Measurements from ENCODE around the gene WDR1. TPM values are rescaled to one million over a fixed set of nuclear protein-coding genes. Genes with fewer than 3 reads are reported as not detected.

Gene WDR1
- total and polyA plus RNA-seq, 2 experiments from 2014 or later = 413 to 487 TPM

DNA sequence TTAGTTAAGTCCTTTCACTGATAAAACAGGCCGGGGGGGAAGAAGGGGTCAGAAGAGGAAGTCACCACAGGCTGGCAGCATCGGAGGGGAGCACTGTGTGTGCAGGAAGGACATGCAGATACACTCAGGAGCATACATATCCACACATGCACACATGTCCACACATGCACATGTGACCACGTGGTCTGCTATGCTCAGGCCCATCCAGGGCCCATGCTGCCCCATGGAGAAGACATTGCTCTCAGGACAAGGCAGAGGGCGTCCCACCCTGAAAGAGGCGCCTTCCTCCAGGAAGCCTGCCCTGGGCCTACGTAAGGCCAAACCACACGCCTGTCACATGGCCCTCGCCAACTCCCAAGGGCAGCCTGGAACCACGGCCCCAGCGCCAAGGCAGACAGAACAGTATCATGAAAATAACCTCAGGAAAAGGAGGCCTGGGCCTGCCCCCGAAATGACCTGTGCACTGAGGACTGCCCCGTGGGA lies 15.8 kb downstream of the WDR1 start:
- no peak overlapping the region for H3K9ac ChIP-seq
- H3K79me2 ChIP-seq (ENCODE audit: insufficient read depth) = peaks cover 89% of the 10 kb centered on the region
- H3K4me3 ChIP-seq = no peak overlapping the region
- no peaks in the 10 kb centered on the region for H3K27me3 ChIP-seq (replicated peaks; ENCODE audit: insufficient read depth)
- no peaks in the 10 kb centered on the region for H4K20me1 ChIP-seq (ENCODE audit: insufficient read depth)
- 82% methylated on average over 11 to 12 of the region's 12 CpGs for WGBS, 2 experiments (ENCODE audit: low coverage in 1 of 2, low lambda C conversion rate in 2 of 2, missing lambda C conversion rate in 2 of 2)
- 0 out of 2 replicates have a peak overlapping the region, but pooled peaks have one; percentile 40 for H3K27ac ChIP-seq
- in situ Hi-C loops (cut with MboI) = no loop called here
- H3F3A ChIP-seq (ENCODE audit: insufficient read depth) = peaks cover 66% of the 10 kb centered on the region
- no peak for DNase-seq
- TF ChIP-seq EZH2 (IDR thresholded peaks at IDR 0.05; ENCODE audit: insufficient read depth, poor library complexity, severe bottlenecking) (no peak), EZH2phosphoT487 (IDR thresholded peaks at IDR 0.05; ENCODE audit: insufficient read depth, low read depth) (no peak)
- peaks cover 81% of the 10 kb centered on the region for H3K4me1 ChIP-seq (ENCODE audit: insufficient read depth)
- H3K4me2 ChIP-seq (ENCODE audit: unreplicated experiment) = no peak overlapping the region
- peaks cover 38% of the 10 kb centered on the region; the same call in 1 of the 2 replicates for H3K36me3 ChIP-seq (ENCODE audit: low read depth)
- H3K9me2 ChIP-seq (ENCODE audit: insufficient read depth) = no peaks in the 10 kb centered on the region
- no peak overlapping the region for H2AFZ ChIP-seq
- H3K9me3 ChIP-seq (ENCODE audit: low read depth) = no peaks in the 10 kb centered on the region

DNA sequence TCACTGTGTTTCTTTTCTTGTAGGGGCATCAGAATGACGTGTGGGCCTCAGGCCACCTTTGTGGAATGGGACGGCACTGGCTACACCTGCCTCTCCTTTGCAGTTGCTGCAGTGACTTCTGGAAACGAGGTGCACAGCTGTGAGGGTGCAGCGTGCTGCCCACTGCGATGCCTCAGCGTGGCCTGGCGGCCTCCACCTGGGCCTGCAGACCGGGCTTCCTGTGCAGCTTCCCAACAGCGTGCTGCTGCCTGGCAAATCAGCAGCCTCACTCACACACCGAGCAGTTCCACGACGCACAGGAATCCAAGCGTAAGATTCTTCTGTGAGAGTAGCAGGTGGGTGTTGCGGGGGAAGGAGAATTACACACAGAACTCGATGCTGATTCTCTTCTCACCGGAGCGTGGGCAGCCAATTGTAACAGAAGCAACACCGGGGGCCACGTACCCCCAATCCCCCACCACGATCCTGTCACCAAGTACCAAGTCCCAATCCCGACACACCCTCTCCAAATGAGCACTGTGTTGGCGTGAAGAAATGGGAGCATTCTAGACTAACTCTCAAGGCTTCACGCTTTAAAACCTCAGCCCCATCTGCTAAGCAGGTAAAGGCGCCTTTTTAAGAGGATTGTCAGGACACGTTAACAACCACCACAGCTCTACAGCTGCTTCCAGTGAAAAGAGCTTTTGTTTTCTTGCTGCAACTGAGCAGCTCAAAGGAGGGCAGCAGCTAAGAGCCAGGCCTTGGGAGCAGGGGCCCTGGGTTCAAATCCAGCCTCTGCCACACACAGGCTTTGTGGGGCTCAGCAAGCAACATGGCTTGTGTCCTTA lies 16.9 kb downstream of the WDR1 start:
- in situ Hi-C loops (cut with MboI) = no loop called here
- peaks cover 39% of the 10 kb centered on the region; the same call in 1 of the 2 replicates for H3K36me3 ChIP-seq (ENCODE audit: low read depth)

DNA sequence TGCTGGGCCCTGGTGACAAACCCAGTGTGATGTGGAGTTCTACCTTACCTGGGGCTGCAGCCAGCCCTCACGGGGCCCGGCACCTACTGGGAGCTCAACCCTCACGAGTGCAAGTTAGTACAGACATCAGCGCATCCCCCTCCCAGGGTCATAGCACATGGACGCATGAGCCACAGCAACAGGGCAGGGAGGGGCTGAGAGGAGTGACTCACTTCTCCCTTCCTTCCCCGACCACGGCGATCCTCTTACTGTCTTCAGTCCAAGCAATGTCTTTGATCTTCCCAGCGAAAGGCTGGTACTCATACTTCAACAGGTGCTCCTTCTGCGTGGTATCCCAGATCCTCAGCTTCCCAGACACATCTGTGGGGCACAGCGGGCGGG lies 17.8 kb downstream of the WDR1 start:
- peaks cover 39% of the 10 kb centered on the region; the same call in 1 of the 2 replicates for H3K36me3 ChIP-seq (ENCODE audit: low read depth)
- in situ Hi-C loops (cut with MboI) = no loop called here

More for the DNA sequence above, 16.9 kb downstream of the WDR1 start:
- Histone ChIP-seq H3K4me2 (ENCODE audit: unreplicated experiment) (no peak overlapping the region), H3K9me3 (ENCODE audit: low read depth) (no peaks in the 10 kb centered on the region), H3K4me3 (no peak overlapping the region), H3F3A (ENCODE audit: insufficient read depth) (peaks cover 66% of the 10 kb centered on the region), H3K79me2 (ENCODE audit: insufficient read depth) (peaks cover 89% of the 10 kb centered on the region), H3K9me2 (ENCODE audit: insufficient read depth) (no peaks in the 10 kb centered on the region), H3K27me3 (replicated peaks; ENCODE audit: insufficient read depth) (no peaks in the 10 kb centered on the region), H4K20me1 (ENCODE audit: insufficient read depth) (no peaks in the 10 kb centered on the region), H3K9ac (no peak overlapping the region), H3K4me1 (ENCODE audit: insufficient read depth) (peaks cover 81% of the 10 kb centered on the region), H2AFZ (no peak overlapping the region), H3K27ac (0 out of 2 replicates have a peak overlapping the region, but pooled peaks have one; percentile 22)
- no peak for DNase-seq
- no peak for TF ChIP-seq EZH2 (IDR thresholded peaks at IDR 0.05; ENCODE audit: insufficient read depth, poor library complexity, severe bottlenecking)
- TF ChIP-seq EZH2phosphoT487 (IDR thresholded peaks at IDR 0.05; ENCODE audit: insufficient read depth, low read depth) = no peak
- WGBS, 2 experiments (ENCODE audit: low coverage in 1 of 2, low lambda C conversion rate in 2 of 2, missing lambda C conversion rate in 2 of 2) = 89 to 90% methylated on average over 25 of the region's 25 CpGs

DNA sequence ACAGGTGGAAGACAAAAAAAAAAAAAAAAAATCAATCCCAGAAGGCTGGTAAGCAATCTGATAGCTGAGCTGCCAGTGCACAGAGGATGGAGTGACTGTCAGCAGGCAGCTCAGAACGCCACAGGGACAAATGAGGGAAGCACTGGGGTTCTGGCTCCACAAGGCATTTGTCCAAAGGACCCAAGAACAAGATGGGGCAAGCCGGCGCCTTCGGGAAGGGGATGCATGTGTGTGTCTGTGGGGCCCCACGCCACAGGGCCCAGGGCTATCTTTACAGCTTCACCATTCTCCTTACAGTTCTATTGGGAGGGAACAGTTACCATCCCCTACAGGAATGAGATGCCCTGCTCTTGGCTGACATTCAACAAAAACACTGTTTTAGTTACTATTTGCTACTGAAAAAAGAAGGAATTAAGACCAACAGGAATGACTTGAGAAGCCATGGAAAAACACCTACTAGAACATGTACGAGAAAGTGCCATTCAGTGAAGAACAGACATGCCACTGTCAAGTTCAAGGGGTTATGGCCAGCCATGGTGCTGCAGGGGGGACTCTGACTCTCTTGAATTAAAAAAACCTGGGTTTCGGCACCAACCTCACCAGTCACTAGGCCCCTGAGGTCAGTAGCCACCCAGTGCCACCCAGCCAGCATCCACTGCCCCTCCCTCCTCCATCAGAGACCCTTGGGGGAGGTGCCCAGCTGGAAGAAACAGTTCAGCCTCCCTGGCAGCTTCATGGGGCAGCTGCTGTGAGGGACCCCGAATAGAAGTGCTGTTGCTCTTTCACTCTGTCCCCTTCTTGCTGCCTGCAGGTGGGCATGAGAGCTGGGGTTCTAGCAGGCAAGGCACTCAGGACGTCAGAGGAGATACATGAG lies 18.5 kb downstream of the WDR1 start:
- no peaks in the 10 kb centered on the region for H3K9me3 ChIP-seq (ENCODE audit: low read depth)
- TF ChIP-seq EZH2 (IDR thresholded peaks at IDR 0.05; ENCODE audit: insufficient read depth, poor library complexity, severe bottlenecking) (no peak), EZH2phosphoT487 (IDR thresholded peaks at IDR 0.05; ENCODE audit: insufficient read depth, low read depth) (no peak)
- peaks cover 39% of the 10 kb centered on the region; the same call in 1 of the 2 replicates for H3K36me3 ChIP-seq (ENCODE audit: low read depth)
- in situ Hi-C loops (cut with MboI) = no loop called here
- H3K4me2 ChIP-seq (ENCODE audit: unreplicated experiment) = peak overlapping the region; percentile 64
- H3K4me1 ChIP-seq (ENCODE audit: insufficient read depth) = peaks cover 83% of the 10 kb centered on the region
- H3K27ac ChIP-seq = peak overlapping the region; percentile 99
- H3K9me2 ChIP-seq (ENCODE audit: insufficient read depth) = no peaks in the 10 kb centered on the region
- peaks cover 68% of the 10 kb centered on the region for H3F3A ChIP-seq (ENCODE audit: insufficient read depth)
- 78 to 83% methylated on average over 9 of the region's 9 CpGs for WGBS, 2 experiments (ENCODE audit: low coverage in 1 of 2, low lambda C conversion rate in 2 of 2, missing lambda C conversion rate in 2 of 2)
- H3K79me2 ChIP-seq (ENCODE audit: insufficient read depth) = peaks cover 89% of the 10 kb centered on the region
- H2AFZ ChIP-seq = no peak overlapping the region
- H4K20me1 ChIP-seq (ENCODE audit: insufficient read depth) = no peaks in the 10 kb centered on the region
- H3K4me3 ChIP-seq = no peak overlapping the region
- H3K9ac ChIP-seq = peak overlapping the region; percentile 82
- no peaks in the 10 kb centered on the region for H3K27me3 ChIP-seq (replicated peaks; ENCODE audit: insufficient read depth)
- DNase-seq = peak; percentile 25

More for the DNA sequence above, 17.8 kb downstream of the WDR1 start:
- Histone ChIP-seq H3K4me3 (no peak overlapping the region), H3K9ac (peak overlapping the region; percentile 82), H3K27me3 (replicated peaks; ENCODE audit: insufficient read depth) (no peaks in the 10 kb centered on the region), H3K9me2 (ENCODE audit: insufficient read depth) (no peaks in the 10 kb centered on the region), H3K4me1 (ENCODE audit: insufficient read depth) (peaks cover 81% of the 10 kb centered on the region), H3K4me2 (ENCODE audit: unreplicated experiment) (no peak overlapping the region), H3K79me2 (ENCODE audit: insufficient read depth) (peaks cover 89% of the 10 kb centered on the region), H2AFZ (no peak overlapping the region), H3F3A (ENCODE audit: insufficient read depth) (peaks cover 68% of the 10 kb centered on the region), H3K9me3 (ENCODE audit: low read depth) (no peaks in the 10 kb centered on the region), H4K20me1 (ENCODE audit: insufficient read depth) (no peaks in the 10 kb centered on the region), H3K27ac (peak overlapping the region; percentile 99)
- TF ChIP-seq EZH2phosphoT487 (IDR thresholded peaks at IDR 0.05; ENCODE audit: insufficient read depth, low read depth) = no peak
- no peak for TF ChIP-seq EZH2 (IDR thresholded peaks at IDR 0.05; ENCODE audit: insufficient read depth, poor library complexity, severe bottlenecking)
- peak; percentile 82 for DNase-seq
- WGBS, 2 experiments (ENCODE audit: low coverage in 1 of 2, low lambda C conversion rate in 2 of 2, missing lambda C conversion rate in 2 of 2) = 37 to 39% methylated on average over 10 to 12 of the region's 12 CpGs

Data from GM23248 (cell line).